ENCODE measurements around the gene ZNF281.

The ZNF281 gene

DNA sequence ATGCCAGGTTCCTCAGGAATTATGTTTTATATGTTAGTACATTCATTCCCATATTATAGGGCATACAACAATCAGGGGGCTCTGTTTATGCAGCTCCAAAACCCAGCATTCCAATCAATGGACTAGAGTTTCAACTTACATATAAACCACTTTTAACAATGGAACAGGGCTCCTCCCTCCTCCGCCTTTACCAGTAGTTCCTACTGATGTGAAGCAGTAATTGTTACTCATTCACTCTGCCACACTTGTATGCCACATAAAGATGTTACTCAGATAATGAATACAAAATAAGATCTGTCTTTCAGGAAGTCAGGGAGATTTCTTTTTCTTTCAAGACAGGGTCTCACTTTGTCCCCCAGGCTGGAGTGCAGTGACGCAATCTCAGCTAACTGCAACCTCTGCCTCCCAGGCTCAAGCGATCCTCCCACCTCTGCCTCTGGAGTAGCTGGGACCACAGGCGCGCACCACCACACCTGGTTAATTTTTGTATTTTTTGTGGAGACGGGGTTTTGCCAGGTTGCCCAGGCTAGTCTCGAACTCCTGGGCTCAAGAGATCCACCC lies 17.1 kb downstream of the ZNF281 start:
- in situ Hi-C loops (cut with HindIII; ENCODE audit: low sequenced_read_pairs): no loop called here

DNA sequence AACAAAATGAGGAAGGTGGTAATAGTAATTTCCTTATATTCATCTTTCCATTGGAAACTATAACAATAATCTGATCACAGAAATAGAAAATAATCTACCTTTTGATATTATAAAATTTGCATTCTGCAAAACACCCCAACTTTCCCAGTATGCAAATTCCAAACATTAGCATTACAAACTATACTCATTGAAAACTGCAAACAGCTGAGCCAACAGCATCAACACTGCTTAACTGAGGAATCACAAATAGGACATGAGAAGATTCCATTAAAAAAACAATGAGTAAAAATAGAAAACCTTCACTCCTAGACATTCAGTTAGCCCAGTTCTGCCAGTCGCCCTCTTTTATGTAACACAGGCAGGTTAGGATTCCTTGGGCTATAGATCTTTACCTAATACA lies 18.1 kb downstream of the ZNF281 start:
- in situ Hi-C loops (cut with HindIII; ENCODE audit: low sequenced_read_pairs): no loop called here

DNA sequence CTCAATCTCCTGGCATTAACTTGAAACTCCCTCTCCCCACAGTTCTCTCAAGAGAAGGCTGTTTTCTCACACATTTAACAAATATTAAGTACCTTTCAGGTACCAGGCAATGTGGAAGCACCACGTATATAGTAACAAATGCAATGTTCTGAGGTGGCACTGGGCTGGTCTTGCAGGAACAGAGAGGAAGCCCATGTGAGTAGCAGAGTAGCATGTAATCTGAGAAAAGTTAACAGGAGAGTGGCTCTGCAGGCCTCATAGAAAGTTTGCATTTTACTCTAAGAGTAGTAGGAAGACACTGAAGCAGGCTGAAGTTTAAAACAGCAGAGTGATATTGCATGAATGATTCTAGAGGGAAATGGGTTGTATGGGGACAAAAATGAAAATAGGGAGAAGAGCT lies 21.0 kb downstream of the ZNF281 start:
- in situ Hi-C loops (cut with HindIII; ENCODE audit: low sequenced_read_pairs): loop anchor here (5.0 to 10.0 kb wide), 4 partner anchors 36 to 96 kb away; no protein-coding TSS in a partner anchor

DNA sequence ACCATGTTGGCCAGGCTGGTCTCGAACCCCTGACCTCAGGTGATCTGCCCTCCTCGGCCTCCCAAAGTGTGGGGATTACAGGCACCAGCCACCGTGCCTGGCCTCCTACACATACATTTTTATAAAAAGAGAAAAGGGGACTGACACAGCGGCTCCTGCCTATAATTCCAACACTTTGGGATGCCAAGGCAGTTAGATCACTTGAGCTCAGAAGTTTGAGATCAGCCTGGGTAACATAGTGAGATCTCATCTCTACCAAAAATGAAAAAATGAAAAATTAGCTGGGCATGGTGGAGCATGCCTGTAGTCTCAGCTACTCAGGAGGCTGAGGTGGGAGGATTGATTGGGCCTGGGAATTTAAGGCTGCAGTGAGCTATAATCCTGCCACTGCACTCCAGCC lies 23.4 kb downstream of the ZNF281 start:
- in situ Hi-C loops (cut with HindIII; ENCODE audit: low sequenced_read_pairs): loop anchor here (5.0 to 10.0 kb wide), 4 partner anchors 34 to 94 kb away; no protein-coding TSS in a partner anchor

DNA sequence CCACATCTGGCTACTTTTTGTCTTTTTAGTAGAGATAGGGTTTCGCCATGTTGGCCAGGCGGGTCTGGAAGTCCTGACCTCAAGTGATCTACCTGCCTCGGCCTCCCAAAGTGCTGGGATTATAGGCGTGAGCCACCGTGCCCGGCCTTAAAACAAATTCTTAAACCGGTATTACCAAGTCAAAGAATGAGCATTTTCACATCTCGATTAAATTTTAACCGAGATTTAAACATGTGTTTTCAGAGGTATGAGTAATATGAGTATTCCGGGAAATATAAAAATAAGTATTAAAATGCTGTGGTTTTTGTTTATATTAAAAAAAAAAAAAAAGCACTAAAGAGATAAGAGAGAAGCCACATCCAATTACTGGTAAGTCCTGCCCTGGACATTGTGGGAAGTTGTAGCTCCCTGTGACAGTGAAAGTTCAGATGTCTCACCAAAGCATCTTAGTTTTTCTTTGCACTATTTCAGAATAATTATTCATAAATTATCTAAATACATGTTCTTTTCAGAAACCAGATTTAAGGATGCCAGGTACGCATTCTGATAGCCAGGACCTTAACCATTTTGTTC lies 24.9 kb downstream of the ZNF281 start:
- in situ Hi-C loops (cut with HindIII; ENCODE audit: low sequenced_read_pairs): loop anchor here (5.0 to 10.0 kb wide), 4 partner anchors 33 to 93 kb away; no protein-coding TSS in a partner anchor

DNA sequence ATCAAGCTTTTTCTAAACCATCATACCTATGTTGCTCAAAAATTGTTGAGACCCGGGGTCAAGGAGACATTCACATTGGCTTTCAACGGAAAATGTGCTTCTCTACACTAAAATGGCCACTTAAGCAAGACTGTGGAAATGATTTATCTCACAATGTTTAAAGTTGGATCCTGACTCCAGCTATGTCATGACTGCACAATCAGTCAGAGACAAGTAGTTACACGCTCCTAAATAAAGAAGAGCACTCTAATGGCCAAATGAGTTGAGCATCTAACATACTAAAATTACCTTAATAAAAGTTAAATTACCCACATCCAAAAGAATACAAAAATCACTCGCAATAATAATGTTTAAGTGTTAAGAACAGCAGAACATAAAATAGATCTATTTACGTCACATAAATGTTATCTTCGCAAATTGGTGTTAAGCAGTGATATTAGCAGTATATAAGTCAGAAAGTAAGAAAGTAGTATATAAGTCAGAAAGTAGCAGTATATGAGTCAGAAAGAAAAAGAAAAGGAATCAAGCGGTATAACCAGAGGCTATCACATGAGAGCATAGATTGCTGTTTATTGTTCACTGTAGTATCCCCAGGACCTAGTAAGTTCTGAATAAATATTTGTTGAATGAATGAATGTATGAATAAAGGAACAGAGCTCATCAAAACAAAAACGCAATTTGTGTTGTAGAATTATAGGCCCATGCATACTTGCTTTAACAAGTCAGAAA lies 28.4 kb downstream of the ZNF281 start:
- in situ Hi-C loops (cut with HindIII; ENCODE audit: low sequenced_read_pairs): loop anchor here (10.0 kb wide), 1 partner anchor 93 kb away; no protein-coding TSS in a partner anchor

DNA sequence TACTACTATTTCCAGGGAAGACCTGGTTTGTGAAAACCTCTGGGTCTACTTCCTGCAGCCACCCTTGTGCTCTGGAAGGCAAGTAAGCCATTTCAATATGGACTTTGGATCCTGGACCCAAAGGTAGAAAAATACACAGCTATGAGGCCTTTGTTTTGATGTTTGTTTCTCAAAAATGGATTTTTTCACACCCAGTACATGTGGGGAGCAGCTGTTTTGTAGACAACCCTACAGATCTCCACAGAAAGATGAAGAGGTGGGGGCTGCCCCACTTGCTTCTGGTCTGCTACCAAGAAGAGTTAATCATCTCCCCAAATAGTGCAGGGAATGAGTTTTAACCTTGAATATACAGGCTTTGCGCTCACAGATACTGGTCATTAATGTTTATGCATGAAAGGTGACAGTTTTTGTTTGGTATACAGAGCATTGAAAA lies 29.2 kb downstream of the ZNF281 start:
- in situ Hi-C loops (cut with HindIII; ENCODE audit: low sequenced_read_pairs): loop anchor here (10.0 kb wide), 1 partner anchor 94 kb away; no protein-coding TSS in a partner anchor

DNA sequence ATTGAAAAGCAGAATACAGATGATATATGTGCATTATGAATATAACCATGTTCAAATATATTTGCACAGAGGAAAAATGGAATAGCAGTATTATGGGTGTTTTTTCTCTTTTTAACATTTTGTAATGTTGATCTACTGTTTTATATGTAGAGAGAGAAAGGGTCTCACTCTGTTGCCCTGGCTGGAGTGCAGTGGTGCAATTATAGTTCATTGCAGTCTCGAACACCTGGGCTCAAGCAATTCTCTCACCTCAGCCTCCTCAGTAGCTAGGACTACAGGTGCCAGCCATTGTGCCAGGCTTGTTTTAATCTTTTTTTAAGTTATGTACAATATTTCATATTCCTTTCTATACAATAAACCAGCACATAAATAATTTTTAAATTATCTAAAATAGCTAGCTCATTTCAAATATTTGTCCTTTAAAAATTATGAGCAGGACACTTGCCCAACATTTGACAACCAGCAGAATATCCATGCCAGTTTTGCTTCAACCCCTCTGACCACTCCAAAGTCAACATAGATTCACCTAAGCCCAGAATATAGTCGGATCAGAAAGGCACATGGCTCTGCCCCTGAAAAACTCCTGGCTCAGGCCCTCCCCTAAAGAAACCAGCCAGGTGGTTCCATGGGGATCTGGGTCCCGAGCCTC lies 29.8 kb downstream of the ZNF281 start:
- in situ Hi-C loops (cut with HindIII; ENCODE audit: low sequenced_read_pairs): loop anchor here (10.0 kb wide), 1 partner anchor 95 kb away; no protein-coding TSS in a partner anchor

DNA sequence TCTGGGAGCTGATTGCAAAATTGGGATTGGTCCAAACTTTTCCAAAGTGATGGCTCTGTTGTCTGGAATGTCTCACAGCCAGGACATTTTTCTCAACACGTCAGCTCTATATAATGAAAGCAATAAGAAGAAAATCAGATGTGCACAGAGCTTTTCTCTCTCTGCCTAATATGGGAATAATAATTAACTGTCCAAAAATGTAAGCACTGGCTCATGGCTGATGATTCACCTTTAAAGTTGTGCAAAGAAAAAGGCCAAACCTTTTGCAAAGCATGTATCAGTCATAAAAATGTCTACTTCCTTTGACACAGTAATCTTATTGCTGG lies 30.4 kb downstream of the ZNF281 start:
- in situ Hi-C loops (cut with HindIII; ENCODE audit: low sequenced_read_pairs): no loop called here

DNA sequence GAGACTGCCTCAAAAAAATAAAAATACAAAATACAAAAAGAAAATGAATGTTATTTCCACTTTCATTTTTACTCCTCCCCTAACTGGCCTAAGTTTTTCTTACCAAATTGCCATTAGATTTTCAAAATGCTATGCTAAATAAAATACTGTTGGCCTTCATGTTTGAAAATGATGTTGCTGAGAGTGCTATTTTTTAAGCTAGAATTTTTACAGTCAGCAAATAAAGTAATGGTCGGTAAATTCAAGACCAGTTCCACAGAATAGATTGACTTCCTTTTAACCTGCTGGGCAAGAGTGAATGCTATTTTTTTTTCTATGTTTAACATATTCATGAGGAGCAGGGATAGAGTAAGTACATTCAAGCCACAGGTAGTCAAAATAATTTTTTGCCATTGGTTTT lies 31.7 kb downstream of the ZNF281 start:
- in situ Hi-C loops (cut with HindIII; ENCODE audit: low sequenced_read_pairs): no loop called here

DNA sequence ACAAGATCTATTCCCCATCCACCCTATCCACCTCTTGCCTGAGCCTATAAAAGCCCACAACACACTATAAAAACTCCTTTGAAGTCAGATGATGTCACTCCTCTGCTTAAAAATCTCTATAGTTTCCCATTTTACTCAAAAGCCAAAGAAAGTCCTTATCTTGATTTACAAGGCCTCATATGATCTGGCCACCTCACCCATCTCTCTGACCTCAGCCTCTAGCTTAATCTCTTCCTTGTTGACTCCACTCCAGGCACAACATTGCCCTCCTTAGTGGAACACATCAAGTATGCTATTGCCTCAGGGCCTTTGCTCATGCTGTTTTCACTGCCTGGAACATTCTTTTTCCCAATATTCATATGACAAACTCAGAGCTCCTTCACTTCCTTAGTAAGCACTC lies 33.3 kb downstream of the ZNF281 start:
- in situ Hi-C loops (cut with HindIII; ENCODE audit: low sequenced_read_pairs): no loop called here

DNA sequence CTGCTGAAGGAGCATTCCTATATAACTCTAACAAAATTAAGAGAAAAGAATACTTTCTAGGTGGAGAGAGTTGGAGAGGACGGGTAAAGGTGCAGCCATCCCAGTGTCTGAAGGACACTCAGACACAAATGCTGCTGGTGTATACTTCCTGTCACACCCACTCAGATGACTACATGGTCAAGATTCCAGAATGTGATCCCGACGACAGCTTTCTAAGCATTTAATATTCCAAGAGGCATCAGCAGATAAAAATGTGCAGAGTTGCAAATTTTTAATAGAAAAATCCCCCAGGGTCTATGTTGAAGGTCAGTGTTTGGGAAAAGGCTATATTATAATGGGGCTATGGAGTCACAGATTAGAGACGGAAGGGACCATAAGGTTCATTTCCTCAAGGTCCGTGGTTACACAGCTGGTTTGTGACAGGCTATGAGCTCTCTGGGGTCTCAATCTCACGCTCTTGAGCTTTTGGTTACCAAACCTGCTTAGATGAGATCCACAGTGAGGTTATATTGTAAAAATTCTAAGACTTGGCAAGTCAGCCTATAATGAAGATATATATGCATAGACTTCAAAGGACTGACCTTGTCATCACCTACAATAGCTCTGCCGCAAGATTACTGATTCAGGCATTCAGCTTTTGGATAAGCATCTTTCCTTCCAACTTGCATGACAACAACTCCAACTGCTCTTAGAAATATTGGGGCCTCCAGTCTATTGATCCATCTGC lies 35.1 kb downstream of the ZNF281 start:
- in situ Hi-C loops (cut with HindIII; ENCODE audit: low sequenced_read_pairs): loop anchor here (5.0 kb wide), 1 partner anchor 37 kb away; no protein-coding TSS in a partner anchor

DNA sequence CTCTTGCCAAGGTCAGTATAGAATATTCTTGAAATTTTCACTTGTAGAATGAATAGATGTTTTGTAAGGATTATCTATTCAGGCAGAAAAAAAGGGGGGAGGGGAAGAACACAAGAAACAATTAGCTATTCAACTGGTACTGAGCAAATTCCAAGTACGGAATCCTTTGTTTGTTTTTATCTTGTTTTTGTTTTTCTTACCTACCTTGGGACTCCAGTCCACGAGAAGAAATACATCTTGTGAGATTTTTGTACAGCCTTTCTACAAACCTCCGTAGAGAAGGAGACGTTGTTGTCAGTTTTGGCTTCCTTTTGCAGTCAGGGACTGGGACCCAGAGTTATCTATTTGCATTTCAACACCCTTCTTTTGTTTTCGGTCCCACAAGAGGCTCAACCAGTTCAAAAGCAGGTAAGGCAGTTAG lies 36.0 kb downstream of the ZNF281 start:
- in situ Hi-C loops (cut with HindIII; ENCODE audit: low sequenced_read_pairs): loop anchor here (5.0 kb wide), 1 partner anchor 37 kb away; no protein-coding TSS in a partner anchor

DNA sequence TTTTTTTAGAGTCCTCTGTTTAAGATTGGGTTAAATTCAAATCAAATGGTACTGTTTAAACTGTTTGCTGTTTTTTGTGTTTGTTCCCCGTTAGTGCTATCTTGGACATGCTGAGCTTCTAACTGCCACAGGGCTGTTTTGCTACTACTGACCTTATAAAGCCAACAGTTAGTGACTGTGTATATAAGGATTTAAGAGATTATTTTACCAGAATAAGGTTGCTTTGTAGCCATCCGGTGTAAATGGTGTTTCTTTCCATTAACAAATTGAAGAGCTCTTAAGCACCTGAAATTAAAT lies 37.0 kb downstream of the ZNF281 start:
- in situ Hi-C loops (cut with HindIII; ENCODE audit: low sequenced_read_pairs): loop anchor here (5.0 kb wide), 1 partner anchor 36 kb away; no protein-coding TSS in a partner anchor

DNA sequence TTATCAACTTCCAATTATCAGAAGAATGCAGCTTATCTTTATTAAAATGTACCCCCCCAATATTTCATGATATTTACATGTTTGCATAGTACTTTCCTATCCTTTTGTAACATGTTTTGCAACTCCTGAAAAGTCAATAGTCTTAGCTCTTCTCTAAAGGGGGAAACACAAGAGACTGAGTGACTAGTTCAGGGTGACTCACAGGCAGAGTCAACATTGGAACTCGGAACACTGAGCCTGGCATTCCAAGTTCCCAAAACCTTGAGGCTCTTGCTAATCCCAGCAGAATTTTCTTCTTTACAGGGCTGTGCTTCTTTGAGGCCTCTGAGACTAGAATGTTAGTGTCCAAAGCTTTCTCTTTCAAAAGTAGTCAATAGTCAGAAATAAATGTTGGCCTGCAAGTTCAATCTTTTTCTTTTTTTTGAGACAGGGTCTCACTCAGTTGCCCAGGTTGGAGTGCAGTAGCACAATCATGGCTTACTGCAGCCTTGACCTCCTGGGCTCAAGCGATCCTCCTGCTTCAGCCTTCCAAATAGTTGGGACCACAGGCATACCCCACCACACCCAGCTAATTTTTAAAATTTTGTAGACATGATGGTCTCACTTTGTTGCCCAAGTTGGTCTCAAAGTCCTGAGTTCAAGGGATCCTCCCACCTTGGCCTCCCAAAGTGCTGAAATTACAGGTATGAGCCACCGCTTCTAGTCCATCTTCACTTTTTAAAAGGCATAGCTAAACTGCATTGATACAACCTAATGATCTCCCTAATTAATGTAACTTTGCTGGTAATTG lies 37.5 kb downstream of the ZNF281 start:
- in situ Hi-C loops (cut with HindIII; ENCODE audit: low sequenced_read_pairs): loop anchor here (5.0 kb wide), 1 partner anchor 35 kb away; no protein-coding TSS in a partner anchor

DNA sequence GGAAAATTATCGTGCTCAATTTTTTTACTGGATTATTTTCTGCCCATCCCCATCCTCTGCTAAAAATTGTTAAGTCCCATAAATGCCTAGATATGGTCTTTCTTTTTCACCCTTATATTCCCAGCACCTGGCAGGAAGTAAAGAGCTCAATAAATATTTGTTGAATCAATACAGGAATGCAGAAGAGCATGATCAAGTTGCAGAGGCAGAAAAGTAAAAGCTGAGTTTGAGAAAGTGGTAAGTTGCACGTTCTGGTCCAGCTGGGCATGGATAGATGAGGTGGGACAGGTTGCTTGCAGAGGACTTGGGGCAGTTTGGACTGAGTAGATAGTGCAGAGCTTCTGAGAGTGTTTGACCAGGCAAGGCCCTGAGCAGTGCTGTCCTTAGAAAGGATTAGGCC lies 40.1 kb downstream of the ZNF281 start:
- in situ Hi-C loops (cut with HindIII; ENCODE audit: low sequenced_read_pairs): loop anchor here (5.0 to 10.0 kb wide), 3 partner anchors 32 to 135 kb away; no protein-coding TSS in a partner anchor

DNA sequence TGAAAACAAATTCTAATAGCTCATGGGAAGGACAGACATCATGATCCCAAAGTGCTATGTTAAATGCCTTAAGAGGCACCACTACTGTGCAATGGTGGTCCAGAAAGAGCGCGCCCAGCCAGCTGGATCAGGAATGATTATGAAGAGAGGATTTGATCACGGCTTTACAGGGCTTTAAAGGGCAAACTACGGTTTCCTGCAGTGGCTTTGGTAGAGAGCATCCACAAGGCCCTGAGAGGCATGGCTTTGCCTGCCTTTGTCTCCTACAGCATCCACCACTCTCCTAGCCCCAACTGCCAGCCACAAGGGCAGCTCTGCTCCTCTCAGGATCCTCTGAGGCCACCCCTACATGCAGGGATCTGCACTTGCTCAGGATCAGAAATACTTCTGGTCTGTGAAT lies 40.7 kb downstream of the ZNF281 start:
- in situ Hi-C loops (cut with HindIII; ENCODE audit: low sequenced_read_pairs): loop anchor here (5.0 to 10.0 kb wide), 2 partner anchors 53 to 136 kb away; no protein-coding TSS in a partner anchor

DNA sequence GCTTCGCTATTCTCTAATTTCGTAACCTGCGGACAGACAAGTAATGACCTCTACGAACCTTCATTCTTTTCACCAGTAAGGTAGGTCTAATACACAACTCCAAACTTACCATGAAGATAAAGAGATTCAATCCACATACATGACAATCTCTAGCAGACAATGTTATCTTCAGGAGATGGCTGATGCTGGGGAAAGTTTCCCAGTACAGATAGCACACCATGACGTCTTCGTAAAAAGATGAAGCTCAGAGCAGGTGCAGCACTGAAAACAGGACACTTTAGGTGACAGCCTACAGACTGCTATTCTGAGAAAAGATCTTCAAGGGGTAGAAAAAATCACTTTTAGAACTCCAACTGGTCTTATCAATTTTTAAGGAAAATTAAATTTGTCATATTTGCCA lies 41.3 kb downstream of the ZNF281 start:
- in situ Hi-C loops (cut with HindIII; ENCODE audit: low sequenced_read_pairs): loop anchor here (5.0 to 10.0 kb wide), 2 partner anchors 54 to 136 kb away; no protein-coding TSS in a partner anchor

DNA sequence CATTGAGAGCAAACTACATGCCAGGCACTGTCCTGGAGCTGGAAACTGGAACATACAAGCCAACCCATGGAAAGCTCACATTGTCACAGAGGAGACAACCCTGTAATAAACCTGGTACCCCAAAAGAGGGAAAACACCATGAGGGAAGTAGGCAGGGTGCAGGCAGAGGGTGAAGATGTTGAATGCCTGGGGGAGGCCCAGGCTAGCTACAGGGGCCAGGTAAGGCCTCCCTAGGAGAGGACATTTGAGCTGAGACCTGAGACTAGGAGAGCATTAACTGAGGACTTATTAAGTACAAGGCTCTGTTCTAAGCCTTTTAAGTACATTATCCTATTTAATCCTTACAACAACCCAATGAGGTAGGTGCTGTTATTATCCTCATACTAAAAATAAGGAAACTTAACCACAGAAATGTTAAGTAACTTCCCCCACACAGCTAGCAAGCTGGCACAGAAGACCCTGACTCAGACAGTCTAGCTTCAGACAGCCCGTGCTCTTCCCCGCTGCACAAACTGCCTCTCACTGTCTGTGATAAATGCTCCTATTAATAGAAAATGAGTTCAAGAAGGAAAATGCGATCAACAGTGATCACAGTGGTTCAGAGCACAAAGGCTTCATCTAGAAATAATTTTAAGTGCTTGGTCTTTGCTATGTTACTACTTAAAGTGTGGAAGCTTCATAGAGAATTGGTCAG lies 41.8 kb downstream of the ZNF281 start:
- in situ Hi-C loops (cut with HindIII; ENCODE audit: low sequenced_read_pairs): loop anchor here (5.0 to 10.0 kb wide), 2 partner anchors 54 to 137 kb away; no protein-coding TSS in a partner anchor
